Thoracic aorta (tissue), 2 donors: ENCODE measurements around the gene ANKS1A. TPM values are rescaled to one million over a fixed set of nuclear protein-coding genes. Genes with fewer than 3 reads are reported as not detected.
A peak's percentile ranks its signal among the peaks of the same experiment; 100 is the strongest.

Experiments used
- ATAC-seq: fragments of 150-250 bp; one replicate; pipeline ENCODE4 v1.8.0; 2017; ENCODE audit warnings: low read depth; ENCODE audit not compliant: insufficient number of reproducible peaks, low FRiP score
- DNase-seq: peaks from one replicate; pipeline ENCODE4 v3.0.0-alpha.2; 2020; ENCODE audit warnings: low spot score
- H3K27ac ChIP-seq, 2 donors: fragments of 200-600 bp; sonication (generic); 1 replicate in 1 of 2; 2 replicates in 1 of 2; pipeline ENCODE4 v1.5.1; 2016; ENCODE audit warnings: mild to moderate bottlenecking in 2 of 2, moderate library complexity in 2 of 2
- H3K27me3 ChIP-seq: fragments of 200-600 bp; sonication (generic); replicated peaks from 2 replicates; pipeline ENCODE4 v1.6.0; 2016; ENCODE audit warnings: mild to moderate bottlenecking; ENCODE audit not compliant: insufficient read depth
- H3K36me3 ChIP-seq: fragments of 200-600 bp; sonication (generic); one replicate; pipeline ENCODE4 v1.5.1; 2016
- H3K4me1 ChIP-seq, 2 donors: fragments of 200-600 bp; sonication (generic); 1 replicate in 1 of 2; 2 replicates in 1 of 2; pipeline versions ENCODE4 v1.5.1 to v1.6.0; 2016; ENCODE audit warnings: low read depth in 2 of 2, mild to moderate bottlenecking in 1 of 2; ENCODE audit not compliant: control insufficient read depth in 1 of 2
- H3K4me3 ChIP-seq: fragments of 200-600 bp; sonication (generic); 2 replicates; pipeline ENCODE4 v1.5.1; 2016; ENCODE audit warnings: mild to moderate bottlenecking
- H3K9me3 ChIP-seq: fragments of 200-600 bp; sonication (generic); 2 replicates; pipeline ENCODE4 v1.5.1; 2016
- CTCF ChIP-seq: fragments of 200-600 bp; sonication (generic); IDR thresholded peaks from one replicate; pipeline ENCODE4 v1.5.1; 2019; ENCODE audit warnings: antibody characterized with exemption
- total RNA-seq, 2 donors: library from RNA; depleted of rRNA; stranded (reverse); fragments of >200 nt; gene quantifications; one replicate each; pipeline versions ENCODE4 v1.1.0 to v1.2.3, GENCODE V29; 2016

Gene ANKS1A
- total RNA-seq, 2 donors from 2014 or later = 37.9 to 55.4 TPM

DNA sequence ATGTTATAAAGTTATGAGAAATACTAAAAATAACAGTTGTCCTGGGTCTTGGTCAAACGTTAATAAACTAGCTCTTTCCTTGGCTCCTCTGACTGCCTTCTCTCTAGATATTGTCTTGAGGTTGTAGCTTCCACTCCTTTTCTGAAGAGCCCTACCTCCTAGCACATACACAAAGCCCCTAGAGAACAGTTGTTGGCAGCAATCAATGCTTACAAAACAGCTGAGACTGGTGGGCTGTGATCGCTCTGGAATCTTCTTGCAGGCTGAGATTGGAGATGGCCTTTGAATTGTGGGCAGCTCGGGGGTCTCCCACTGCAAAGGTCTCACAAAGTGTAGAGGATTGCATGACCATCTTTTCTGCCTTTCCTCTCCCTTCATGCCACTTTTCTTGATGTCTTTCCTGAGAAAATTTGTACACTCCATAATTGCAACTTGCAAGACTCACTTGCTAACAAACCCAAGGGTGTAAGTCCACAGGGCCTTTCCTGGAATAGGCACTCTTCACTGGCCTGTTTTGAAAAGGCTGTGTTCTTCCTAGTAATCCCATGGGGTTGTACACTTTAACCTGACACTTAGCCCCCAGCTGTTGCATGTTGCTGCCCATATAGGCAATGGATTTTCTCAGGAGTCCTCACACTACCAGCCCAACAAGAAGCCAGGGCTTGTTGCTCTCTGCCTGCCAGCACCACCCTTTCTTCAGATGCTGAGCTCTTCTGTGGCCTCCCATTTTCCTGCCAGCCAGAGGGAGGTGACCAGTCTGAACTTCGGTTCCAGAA lies 152.2 kb downstream of the ANKS1A start:
- Histone ChIP-seq H3K27ac (peak overlapping the region; percentile 0 to 36), H3K4me3 (no peak overlapping the region), H3K4me1 (peaks cover 57 to 91% of the 10 kb centered on the region in 2 donors), H3K27me3 (no peaks in the 10 kb centered on the region), H3K9me3 (no peaks in the 10 kb centered on the region), H3K36me3 (no peaks in the 10 kb centered on the region)
- no peak for DNase-seq
- ATAC-seq = no peak
- no peak for TF ChIP-seq CTCF

DNA sequence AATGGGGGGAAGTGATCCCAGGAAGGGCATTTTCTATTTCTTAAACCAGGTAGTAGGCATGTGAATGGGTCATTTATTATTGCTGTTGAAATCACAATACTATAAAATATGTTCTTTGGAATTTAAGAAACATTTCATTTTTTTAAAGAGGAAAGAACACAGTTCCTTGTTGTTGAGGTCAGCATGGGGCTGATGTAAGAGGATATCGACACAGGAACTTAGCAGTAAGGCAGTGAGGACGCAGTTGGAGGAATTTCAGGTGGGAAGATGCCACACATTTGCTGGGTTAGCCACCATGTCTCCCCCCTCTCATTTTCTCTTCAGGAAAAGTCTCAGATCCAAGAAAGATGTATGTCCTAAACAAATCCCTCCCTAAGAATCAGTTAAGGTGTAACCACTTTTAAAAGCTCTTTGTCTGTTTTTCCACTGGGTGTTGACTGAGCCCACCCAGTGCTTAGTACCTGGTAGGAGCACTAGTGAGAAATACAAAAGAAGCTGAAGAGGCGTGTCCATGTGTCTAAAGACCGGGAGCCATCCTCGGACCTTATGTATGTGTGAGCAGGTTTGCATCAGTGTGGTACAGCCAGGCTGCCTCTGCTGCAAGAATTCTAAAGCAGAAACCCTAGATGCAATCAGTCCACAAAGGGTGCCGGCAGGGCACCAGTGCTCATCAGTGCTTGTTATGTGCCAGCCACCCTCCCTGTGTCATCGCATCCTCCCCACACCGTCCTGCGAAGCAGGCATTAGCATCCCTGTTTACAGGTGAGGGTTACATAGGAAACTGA lies 153.2 kb downstream of the ANKS1A start:
- no peak overlapping the region for H3K4me3 ChIP-seq
- DNase-seq = no peak
- no peak for ATAC-seq
- TF ChIP-seq CTCF = no peak
- peak overlapping the region; percentile 0 to 36 for H3K27ac ChIP-seq
- H3K4me1 ChIP-seq = peaks cover 59 to 91% of the 10 kb centered on the region in 2 donors
- H3K9me3 ChIP-seq = no peaks in the 10 kb centered on the region
- no peaks in the 10 kb centered on the region for H3K36me3 ChIP-seq
- H3K27me3 ChIP-seq = no peaks in the 10 kb centered on the region

DNA sequence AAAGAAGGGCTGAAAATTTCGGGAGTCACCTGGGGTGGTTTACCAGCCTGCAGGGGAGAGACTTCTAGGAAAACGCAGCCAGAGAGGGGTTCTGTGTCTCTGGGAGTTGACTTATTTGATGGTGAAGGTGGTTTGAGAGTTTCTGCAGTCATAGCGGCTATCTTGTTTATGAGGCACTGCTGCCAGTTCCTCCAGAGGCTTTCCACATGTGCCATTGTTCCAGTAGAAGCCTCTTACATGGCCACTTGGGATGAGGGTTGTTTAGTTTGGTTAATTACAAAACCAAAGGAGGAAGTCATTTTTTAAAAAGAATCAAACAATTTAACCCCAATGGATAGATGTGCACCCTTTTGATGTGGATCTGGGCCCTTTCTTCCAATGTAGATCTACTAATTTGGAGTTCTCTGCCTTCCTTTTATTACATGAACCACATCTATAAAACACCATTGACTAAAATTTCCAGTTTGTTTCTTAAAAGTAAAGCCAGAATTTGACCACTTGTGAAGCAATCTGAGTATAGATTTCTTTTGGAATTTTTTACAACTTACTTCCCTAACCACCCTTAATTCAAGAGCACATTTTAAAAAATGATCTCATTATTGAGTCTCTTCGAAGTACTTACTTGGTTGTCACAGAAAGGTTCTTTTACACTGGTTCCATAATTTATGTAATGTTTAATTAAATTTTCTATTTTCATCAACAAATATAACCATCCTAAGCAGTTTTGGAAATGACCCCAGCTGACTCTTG lies 154.5 kb downstream of the ANKS1A start:
- H3K36me3 ChIP-seq = no peaks in the 10 kb centered on the region
- no peaks in the 10 kb centered on the region for H3K9me3 ChIP-seq
- peak overlapping the region; percentile 33 to 62 for H3K27ac ChIP-seq
- H3K4me3 ChIP-seq = no peak overlapping the region
- peaks cover 60 to 91% of the 10 kb centered on the region in 2 donors for H3K4me1 ChIP-seq
- TF ChIP-seq CTCF = no peak
- H3K27me3 ChIP-seq = no peaks in the 10 kb centered on the region
- DNase-seq (no peak), ATAC-seq (no peak)

GRCh38 chr6:35044145-35044745 lies 155.2 kb downstream of the ANKS1A start:
- H3K27me3 ChIP-seq = no peaks in the 10 kb centered on the region
- peak overlapping the region; percentile 33 to 62 for H3K27ac ChIP-seq
- H3K9me3 ChIP-seq = no peaks in the 10 kb centered on the region
- no peak for TF ChIP-seq CTCF
- no peak overlapping the region for H3K4me3 ChIP-seq
- DNase-seq (no peak), ATAC-seq (no peak)
- peaks cover 67 to 95% of the 10 kb centered on the region in 2 donors for H3K4me1 ChIP-seq
- no peaks in the 10 kb centered on the region for H3K36me3 ChIP-seq
